MM.1S (cell line): ENCODE data around the gene OSBPL2.

Experiments used
- CTCF ChIP-seq: fragments of 300-600 bp; sonication (generic); IDR thresholded peaks from 2 replicates; pipeline ENCODE4 v1.5.1; 2016; ENCODE audit warnings: antibody characterized with exemption, low read length, mixed read lengths
- EZH2 ChIP-seq: fragments of 300-600 bp; sonication (generic); optimal IDR thresholded peaks from 2 replicates; pipeline ENCODE3; 2017; ENCODE audit warnings: low read depth, mild to moderate bottlenecking, antibody characterized with exemption, low read length, mixed read lengths
- EZH2phosphoT487 ChIP-seq: fragments of 300-600 bp; sonication (generic); IDR thresholded peaks from 2 replicates; pipeline ENCODE4 v1.6.1; 2018; ENCODE audit warnings: antibody characterized with exemption, low read length

- TF ChIP-seq EZH2 = no peak
- no peak for TF ChIP-seq CTCF
- TF ChIP-seq EZH2phosphoT487 = no peak
Observed at GRCh38 chr20:62342910-62343309, 104.6 kb downstream of the OSBPL2 start.
